Midbrain (tissue), 1 donor: Measurements from ENCODE around the gene RAB31.

Experiments used
- DNase-seq: peaks from one replicate; lab custom pipeline; 2025; lab: John Stamatoyannopoulos, UW

The RAB31 gene

DNA sequence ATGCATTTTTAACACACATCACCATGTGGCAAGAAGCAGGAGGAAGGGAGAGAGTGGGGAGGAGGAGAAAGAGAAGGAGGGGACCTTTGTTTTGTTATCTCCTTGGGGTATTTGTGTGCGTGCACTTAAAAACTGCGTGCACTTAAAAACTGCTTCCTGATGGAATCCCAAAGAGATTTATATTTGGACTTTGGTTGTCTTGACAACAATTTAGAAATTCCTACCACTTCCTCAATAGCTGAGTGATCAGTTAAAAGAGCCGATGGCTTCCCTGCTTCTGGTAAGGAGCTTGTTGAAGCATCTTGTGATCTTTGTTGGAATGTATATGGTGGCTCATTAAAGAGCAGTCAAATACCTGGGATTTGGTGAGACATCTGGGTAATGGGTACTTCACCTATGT is 4.5 kb downstream of the RAB31 start:
- DNase-seq, result no peak

DNA sequence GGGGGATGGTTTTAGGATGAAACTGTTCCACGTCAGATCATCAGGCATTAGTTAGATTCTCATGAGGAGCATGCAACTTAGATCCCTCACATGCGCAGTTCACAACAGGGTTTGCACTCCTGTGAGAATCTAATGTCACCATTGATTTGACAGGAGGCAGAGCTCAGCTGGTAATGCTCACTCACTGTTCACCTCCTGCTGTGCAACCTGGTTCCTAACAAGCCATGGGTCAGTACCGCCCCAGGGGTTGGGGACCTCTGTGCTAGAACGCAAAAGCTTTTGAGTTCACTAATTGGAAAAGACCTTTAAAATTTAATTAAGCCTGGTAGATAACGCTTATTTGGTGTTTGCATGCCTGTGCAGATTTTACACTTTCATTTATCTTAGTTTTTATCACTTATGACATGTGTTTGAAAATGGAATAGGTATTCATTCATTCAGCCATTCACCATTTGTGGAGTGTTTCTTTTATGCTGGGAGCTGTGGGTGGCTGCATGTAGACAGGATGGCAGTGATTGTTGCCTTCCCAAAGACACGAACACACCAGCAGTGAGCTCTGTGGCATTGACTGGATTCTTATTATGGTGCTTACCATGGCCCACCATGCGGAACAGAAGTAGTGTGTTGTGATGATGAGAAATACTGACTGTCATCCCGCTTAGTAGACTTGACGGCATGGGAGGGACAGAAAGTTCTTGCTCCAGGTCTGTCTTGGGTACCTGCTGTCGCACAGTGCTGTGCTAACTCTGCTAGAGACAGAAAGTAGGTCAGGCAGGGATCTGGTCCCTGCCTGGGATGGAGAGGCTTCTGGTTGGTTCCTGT is 6.4 kb downstream of the RAB31 start:
- DNase-seq, result no peak

DNA sequence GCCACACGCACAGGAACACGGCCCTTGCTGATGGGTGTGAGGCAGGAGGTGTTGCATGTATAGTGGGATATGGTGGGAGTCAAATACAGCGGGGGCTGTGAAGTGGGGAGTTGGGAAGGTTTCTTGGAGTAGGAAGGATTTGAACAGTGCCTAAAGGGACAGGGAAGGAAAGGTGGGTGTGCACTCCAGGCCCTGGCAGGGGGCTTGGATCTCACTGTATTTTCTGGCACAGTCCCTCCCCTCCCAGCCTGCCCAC is 6.9 kb downstream of the RAB31 start:
- DNase-seq, result no peak

DNA sequence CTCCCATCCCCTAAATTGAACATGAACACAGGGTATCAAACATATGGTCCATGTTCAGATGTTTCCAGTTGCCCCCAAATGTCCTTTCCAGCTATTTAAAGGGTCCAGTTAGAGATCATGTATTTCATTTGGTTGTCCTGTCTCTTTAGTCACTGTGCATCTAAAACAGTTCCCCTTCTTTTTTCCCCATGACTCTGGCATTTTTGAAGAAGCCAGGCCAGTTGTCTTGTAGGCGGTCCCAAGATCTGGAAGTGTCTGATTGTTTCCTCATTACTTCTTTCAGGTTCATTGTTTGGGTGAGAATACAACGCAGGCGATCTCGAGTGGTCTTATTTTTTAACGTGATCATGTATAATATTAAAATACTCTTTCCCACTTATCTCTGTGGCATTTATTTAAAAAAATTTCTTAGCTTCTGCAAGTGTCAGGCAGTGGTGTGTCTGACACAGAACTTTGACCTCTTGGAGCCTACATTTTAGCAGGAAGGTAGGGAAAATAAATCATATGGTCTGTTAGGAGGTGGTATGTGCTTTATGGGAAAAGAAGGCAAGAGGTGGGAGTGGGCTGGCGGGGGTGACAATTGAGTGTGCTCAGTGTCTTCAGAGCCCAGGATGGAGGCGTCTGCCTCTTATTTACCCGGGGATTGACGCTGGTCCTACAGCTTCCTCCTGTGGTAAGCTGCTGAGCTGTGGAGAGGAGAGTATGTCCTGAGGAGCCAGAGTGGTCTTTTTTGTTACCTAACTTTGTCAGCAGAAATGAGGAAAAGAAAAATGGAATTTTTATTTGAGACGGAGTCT is 8.1 kb downstream of the RAB31 start:
- no peak for DNase-seq

DNA sequence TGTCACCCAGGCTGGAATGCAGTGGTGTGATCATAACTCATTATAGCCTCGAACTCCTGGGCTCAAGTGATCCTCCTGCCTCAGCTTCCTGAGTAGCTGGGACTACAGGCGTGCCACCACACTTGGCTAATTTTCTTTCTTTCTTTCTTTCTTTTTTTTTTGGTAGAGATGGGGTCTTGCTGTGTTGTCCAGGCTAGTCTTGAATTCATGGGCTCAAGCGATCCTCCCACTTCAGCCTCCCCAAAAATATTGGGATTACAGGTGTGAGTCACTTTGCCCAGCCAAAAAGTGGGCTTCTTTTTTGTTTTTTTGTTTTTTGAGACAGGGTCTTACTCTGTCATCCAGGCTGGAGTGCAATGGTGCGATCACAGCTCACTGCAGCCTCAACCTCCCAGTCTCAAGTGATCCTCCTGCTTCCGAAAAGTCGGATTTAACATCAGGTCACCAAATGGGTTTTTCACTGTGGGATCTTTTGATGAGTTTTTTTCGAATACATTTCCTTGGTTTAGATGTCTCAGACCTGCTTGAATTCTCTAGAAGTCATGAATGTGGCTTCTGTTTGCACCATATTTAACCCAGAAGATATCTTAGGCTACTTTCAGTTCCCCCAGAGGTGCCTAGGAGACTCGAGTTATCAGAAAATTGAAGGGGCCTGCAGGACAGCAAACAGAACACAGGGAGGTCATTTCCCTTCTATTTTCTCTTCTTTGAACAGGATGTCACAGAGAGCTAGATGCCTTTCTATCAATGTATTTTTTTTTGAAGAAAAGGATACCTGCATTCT is 8.9 kb downstream of the RAB31 start:
- no peak for DNase-seq

DNA sequence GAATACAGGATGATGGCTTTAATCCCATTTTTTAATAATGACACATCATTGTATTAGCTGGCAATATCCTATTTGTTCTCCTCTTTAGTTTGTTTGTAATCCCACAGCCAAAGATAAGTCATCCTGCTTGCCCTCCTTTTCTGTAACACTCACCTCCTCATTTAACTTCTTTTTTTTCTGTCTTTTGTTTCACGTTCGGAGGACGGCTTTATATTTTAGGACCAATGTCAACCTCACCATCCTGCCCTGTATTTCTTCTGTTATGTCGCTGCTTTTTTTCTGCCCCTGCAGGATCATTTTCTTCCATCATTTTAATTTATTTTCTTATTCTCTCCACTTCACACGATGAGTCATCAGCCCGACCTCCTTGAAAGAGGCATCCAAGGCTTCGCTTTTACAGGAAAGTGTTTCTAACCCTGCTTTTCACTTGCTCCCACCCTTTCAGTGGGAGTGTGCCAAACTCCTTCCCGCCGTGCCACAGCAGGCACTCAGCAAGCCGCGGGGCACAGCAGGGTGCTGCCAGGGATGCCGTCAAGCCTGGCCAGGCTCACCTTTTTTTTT is 11.4 kb downstream of the RAB31 start:
- DNase-seq, result peak; percentile 30

DNA sequence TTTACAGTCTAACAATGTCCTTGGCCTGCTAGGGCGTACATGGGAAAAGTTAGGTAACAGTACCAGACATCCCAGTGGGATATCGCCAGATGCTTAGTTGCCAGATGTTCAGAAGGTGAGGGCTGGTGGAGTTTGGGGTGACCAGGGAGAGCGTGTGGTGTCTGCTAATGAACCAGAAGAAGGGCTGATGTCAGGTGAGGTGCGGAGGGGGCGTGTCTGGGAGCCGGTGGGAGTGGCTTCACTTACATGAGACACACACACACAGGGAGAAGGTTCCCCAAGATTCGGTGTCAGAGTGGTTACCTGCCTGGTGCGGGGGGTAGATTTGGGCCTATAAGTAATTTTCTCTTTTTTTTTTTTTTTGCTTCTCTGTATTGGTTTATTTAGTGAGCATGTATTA is 12.2 kb downstream of the RAB31 start:
- no peak for DNase-seq

DNA sequence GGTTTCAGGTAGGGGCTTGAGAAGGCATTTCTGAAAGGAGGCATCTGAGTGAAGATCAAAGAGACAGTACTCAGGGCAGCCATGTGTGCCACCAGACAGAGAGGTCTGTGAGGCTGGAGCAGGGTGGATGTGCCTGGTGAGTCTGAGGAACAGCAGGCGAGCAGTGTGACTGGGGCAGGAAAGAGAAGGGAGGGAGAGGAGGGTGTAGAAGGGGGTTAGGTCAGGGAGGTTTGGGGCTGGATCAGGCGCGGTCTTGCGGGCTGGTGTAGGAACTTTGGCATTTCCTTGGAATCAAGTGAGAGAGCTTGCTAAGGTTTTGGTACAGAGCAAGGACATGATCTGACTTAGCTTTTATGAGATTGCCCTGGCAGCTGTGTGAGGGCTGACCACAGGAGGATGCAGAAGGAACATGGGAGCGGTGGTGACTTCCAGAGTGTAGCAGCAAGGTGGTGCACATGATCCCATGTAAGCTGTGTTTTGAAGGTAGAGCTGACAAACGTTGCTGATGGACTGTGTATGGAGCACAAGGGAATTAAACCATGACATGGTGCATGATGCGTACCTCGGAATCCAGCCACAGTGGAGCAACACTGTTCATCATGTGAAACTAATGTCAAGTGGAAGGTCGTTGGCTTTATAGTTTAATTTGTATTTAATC is 13.9 kb downstream of the RAB31 start:
- no peak for DNase-seq

DNA sequence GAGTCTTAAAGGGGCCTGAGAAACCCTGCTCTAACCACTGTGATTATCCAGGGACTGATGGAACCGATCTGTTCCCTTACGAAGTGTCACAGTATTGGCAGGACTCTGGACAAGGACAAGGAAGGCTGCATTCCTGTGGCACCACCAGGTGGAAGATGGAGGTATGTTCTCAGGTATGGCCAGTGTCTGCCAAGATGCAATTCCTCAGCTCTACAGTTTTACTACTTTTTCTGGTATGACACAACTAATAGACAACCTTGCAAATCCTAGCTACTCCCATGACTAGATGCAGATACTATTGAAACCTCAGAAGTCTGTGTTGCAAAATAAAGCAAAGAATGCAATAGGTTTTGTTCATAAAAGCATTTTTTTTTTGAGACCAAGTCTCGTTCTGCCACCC is 14.6 kb downstream of the RAB31 start:
- DNase-seq, result no peak

DNA sequence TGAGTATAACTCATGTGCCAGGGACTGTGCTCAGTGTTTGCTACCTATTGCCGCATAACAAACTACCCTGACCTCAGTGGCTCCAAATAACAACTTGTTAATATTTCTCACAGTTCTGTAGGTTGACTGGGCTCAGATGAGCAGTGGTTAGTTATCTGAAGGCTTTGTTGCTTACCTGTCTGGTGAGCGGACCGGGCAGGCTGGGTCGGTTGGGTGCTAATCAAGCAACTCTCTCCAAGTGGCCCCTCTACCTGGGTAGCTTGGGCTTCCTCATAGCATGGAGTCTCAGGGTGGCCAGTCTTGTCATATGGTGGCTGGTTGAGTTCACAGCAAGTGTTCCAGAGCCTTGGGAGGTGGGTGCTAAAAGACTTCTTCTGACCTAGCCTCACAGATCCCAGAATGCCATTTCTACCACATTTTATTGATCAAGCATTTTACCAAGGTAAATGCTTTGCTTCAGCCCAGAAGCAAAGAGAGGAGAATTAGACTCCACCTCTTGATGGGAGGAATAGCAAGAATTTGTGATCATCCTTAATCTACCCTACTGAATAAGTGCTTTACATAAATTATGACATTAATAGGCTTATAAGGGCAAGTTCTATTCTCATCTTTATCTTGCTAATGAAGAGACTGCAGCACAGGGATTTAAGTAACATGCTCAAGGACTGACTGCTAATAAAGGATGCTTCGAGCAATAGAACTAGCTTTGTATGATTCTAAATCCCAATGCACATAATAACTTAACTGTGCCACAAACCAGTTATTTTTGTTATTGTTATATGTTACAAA is 16.9 kb downstream of the RAB31 start:
- DNase-seq, result no peak

DNA sequence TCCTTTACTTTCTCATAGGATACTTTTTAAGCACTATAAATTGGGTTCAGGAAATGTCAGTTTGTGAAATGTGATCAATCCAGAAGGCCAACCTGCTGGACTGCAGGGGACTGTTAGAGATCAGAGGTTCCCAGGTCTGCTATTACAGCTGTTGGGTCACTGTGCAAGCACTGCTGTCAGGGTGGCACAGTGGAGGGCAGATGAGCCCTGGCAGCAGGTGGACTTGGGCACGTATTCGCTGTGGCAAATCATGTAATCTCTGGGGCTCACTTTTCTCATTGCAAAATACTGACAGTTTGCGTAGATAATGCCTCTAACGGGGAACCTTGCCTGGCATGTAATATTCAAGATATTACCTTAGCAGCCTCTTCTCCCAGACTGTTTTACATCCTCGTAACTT is 18.1 kb downstream of the RAB31 start:
- no peak for DNase-seq

DNA sequence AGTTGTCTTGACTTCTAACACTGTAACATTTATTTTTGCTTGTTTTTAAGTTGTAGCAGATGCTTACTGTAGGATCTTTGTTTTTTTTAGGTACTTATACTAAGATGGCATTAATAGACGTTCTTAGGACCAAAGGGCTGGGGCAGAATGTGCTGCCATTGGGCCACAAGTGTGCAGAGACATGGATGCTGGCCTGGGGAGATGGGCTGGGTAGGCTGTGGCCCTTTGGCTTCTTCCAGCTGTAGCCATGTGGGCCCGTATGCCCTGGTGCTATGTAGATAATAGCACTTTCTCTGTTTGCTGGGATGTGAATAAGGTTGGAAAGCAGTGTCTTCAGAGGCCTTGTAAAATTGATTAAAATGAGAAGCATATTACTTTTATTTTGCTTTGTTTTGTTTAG is 18.8 kb downstream of the RAB31 start:
- DNase-seq, result no peak

DNA sequence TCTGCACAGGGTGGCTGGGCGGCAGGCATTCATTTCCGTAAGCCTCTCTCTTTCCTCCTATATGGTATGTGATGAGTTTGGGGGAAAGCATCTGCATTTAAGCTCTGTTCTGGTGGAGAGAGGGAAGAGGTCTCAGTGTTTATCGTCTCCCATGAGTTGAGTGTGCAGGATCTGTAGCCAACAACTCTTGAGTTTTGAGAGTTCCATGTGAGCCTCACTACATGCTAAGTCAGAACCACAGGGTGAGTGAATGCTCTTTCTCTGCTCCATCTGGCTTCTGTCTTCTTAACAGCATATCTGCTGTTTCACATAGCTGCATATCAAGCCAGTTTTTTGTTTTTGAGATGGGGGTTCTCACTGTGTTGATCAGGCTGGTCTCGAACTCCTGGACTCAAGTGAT is 22.7 kb downstream of the RAB31 start:
- DNase-seq, result no peak

DNA sequence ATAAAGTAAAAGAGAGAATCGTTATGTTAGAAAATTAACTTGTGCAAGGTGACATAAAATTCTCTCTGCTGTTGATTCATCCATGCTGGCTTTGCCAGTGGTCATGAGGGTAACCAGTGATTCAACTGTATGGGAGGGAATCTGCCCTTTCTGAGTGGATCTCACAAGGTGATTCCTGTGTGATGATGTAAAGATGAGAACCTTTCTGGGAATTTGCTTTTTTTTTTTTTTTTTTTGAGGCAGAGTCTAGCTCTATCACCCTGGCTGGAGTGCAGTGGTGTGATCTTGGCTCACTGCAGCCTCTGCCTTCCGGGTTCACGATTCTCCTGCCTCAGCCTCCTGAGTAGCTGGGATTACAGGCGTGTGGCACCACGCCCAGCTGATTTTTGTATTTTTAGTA is 23.3 kb downstream of the RAB31 start:
- DNase-seq, result no peak

DNA sequence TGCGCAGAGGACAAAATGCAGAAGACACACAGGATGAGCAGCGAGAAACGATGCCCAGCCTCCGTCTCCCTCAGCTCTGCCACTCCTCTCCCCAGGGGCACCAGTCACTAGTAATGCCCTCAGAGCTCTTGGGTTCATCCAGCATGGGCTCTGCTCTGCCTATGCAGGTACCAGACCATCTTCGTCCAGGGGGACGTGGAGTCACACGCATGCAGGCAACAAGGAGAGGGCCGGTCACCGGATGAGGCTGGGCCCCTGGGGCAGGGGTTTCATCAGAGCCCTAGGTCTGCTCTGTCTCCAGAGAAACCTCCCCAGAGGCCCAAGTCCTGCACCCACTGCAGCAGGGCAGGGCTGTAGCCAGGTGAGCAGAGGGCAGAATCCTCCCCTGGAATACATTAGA is 23.9 kb downstream of the RAB31 start:
- DNase-seq, result no peak

DNA sequence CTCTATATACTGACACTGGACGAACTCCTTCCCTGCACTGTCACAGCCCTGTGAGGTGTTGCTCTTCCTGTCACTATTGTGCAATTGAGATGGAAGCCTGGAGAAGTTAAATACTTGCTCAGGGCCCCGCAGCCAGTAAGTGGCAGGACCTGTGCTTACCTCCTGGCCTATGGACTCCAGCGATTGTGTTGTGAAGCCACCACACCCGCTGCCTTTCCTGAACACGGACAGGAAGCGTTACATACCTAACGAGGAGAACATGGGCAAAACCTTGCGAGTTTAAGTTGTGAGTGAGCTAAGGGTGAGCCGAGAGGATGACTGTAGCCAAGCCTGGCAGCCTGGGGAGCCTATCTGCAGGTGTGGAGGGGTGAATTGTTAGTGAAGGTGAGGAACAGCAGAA is 26.1 kb downstream of the RAB31 start:
- no peak for DNase-seq

DNA sequence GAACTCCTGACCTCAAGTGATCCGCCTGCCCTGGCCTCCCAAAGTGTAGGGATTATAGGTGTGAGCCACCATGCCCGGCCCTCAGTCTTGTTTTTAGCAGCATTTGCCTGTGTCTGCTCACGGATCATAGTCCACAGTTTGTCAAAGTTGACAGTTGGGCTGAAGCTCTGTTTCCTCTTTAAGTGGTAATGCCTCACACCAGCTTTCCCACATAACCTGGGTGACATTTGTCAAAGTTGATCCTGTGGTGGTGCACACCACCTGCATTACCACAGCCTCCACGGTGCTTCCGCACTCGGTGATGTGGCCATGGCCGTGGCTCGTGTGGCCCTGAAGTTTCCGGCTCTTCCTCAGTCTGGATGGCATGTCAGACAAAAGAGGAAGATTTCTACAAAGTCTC is 27.1 kb downstream of the RAB31 start:
- no peak for DNase-seq

DNA sequence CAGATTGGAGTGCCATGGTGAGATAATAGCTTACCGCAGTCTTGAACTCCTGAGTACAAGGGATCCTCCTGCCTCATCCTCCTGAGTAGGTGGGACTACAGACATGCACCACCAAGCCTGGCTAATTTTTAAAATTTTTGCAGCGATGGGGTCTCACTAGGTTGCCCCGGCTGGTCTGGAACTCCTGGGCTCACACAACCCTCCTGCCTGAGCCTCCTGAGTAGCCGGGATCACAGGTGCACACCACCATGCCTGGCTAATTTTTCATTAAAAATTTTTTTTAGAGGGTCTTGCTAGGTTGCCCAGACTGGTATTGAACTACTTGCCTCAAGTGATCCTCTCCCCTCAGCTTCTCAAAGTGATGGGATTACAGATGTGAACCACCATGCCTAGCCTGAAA is 27.8 kb downstream of the RAB31 start:
- no peak for DNase-seq

DNA sequence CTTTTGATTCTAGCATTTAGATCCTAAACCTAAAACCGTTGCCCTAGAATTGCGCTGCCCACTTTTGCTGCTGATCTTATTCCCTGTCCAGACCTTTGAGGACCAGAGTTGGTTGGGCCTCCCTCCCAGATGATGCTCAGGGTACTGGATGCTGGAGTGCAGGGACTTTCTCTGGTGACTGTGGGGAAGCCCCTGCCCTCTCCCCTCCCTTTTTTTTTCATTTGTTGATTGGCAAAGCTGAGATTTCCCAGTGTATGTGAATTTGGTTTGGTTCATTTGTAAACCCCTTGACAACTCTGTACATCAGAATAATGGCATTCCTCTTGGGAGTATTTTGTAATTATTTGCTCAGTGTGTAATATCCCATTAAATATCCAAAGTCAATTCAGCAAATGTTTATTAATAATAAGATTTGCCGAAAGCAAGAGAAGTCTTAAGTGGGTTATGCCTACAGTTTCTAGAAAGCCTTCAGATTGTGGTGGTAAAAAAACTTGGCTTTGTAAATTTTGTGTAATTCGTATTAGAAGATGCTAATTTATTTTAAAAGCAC is 28.3 kb downstream of the RAB31 start:
- DNase-seq, result no peak

DNA sequence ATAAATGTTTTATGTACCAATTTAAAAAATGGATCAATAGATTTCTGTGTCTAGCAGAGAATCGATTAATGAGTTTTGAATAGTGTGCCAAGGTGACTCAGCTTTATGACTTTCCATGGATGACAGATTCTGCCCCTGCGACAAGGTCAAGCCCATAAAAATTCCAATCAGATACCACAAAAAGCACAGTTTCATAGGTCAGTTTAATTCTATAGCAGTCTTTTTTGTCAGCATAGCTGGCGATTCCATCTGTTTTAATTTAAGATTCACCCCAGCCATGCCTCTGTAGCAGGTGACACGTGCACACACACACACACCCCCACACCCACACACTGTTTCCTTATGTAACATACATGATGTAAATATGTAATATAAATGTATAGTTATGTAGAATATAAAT is 28.9 kb downstream of the RAB31 start:
- DNase-seq, result no peak
